IMR-90 (cell line): ENCODE results near the gene SCTR. TPM values are rescaled to one million over a fixed set of nuclear protein-coding genes. Genes with fewer than 3 reads are reported as not detected.

Experiments used
- ATAC-seq: fragments of 200-7000 bp; cut with Tn5 transposase; 2 replicates; pipeline ENCODE4 v1.9.1; 2020; ENCODE audit warnings: low read depth, mild to moderate bottlenecking, moderate library complexity
- BruUV-seq: library from RNA; stranded (reverse); fragments of 400-500 nt; replicated peaks from 2 replicates; lab custom pipeline; 2021; lab: Mats Ljungman, UMichigan
- CTCF ChIA-PET: fragments of 300-600 bp; formaldehyde crosslinking; extraction: SDS; loops from one replicate; lab custom pipeline; 2021; ENCODE audit warnings: antibody characterized with exemption; lab: Yijun Ruan, JAX
- POLR2A ChIA-PET: fragments of 300-600 bp; sonication (Branson Sonifier 250); formaldehyde crosslinking; loops from one replicate; lab custom pipeline; 2022; ENCODE audit warnings: antibody characterized with exemption; ENCODE audit not compliant: unreplicated experiment; lab: Charles Lee
- DNase-seq: peaks from one replicate; pipeline ENCODE4 v3.0.0; 2013
- H2AFZ ChIP-seq: replicated peaks from 2 replicates; pipeline ENCODE3; 2013; ENCODE audit warnings: low read length, mild to moderate bottlenecking; ENCODE audit not compliant: poor library complexity
- H2AK5ac ChIP-seq: 2 replicates; pipeline ENCODE4 v1.6.1; 2013; ENCODE audit warnings: low read depth, low read length, inconsistent platforms
- H2AK9ac ChIP-seq: replicated peaks from 2 replicates; pipeline ENCODE3; 2013; ENCODE audit warnings: mild to moderate bottlenecking, low read depth, low read length, moderate library complexity; ENCODE audit not compliant: poor library complexity
- H2BK120ac ChIP-seq: 2 replicates; pipeline ENCODE4 v1.6.1; 2013; ENCODE audit warnings: low read depth, low read length, inconsistent platforms
- H2BK15ac ChIP-seq: 3 replicates; pipeline ENCODE4 v1.6.1; 2013; ENCODE audit warnings: low read depth, low read length, inconsistent platforms
- H2BK20ac ChIP-seq: 2 replicates; pipeline ENCODE4 v1.6.1; 2013; ENCODE audit warnings: low read depth, mild to moderate bottlenecking, inconsistent platforms, low read length, moderate library complexity
- H2BK5ac ChIP-seq: 2 replicates; pipeline ENCODE4 v1.6.1; 2013; ENCODE audit warnings: mild to moderate bottlenecking, low read depth, low read length, inconsistent platforms; ENCODE audit not compliant: poor library complexity, severe bottlenecking
- H3K14ac ChIP-seq: replicated peaks from 2 replicates; pipeline ENCODE4 v1.6.1; 2013; ENCODE audit warnings: low read depth, low read length, inconsistent platforms
- H3K18ac ChIP-seq: 2 replicates; pipeline ENCODE4 v1.6.1; 2013; ENCODE audit warnings: low read depth, low read length, control low read depth
- H3K23ac ChIP-seq: 2 replicates; pipeline ENCODE4 v1.6.1; 2013; ENCODE audit warnings: low read depth, low read length, inconsistent platforms
- H3K27ac ChIP-seq: 2 replicates; pipeline ENCODE4 v1.5.1; 2013; ENCODE audit warnings: mild to moderate bottlenecking, control low read depth, low read length; ENCODE audit not compliant: insufficient read depth
- H3K27me3 ChIP-seq: 2 replicates; pipeline ENCODE4 v1.6.1; 2013; ENCODE audit warnings: low read length; ENCODE audit not compliant: control insufficient read depth, insufficient read depth
- H3K36me3 ChIP-seq: 2 replicates; pipeline ENCODE4 v1.6.1; 2013; ENCODE audit warnings: low read length, mixed read lengths; ENCODE audit not compliant: control insufficient read depth, insufficient read depth
- H3K4ac ChIP-seq: 2 replicates; pipeline ENCODE4 v1.6.1; 2013; ENCODE audit warnings: low read depth, low read length, inconsistent platforms
- H3K4me1 ChIP-seq: 2 replicates; pipeline ENCODE4 v1.6.1; 2013; ENCODE audit warnings: low read length, mixed read lengths; ENCODE audit not compliant: control insufficient read depth, insufficient read depth
- H3K4me2 ChIP-seq: 2 replicates; pipeline ENCODE4 v1.6.1; 2013; ENCODE audit warnings: low read depth, mild to moderate bottlenecking, control low read depth, low read length, moderate library complexity
- H3K4me3 ChIP-seq: 2 replicates; pipeline ENCODE4 v1.5.1; 2013; ENCODE audit warnings: low read depth, mild to moderate bottlenecking, control low read depth, low read length, moderate library complexity; ENCODE audit not compliant: insufficient read depth
- H3K56ac ChIP-seq: 2 replicates; pipeline ENCODE4 v1.6.1; 2013; ENCODE audit warnings: low read length, inconsistent platforms; ENCODE audit not compliant: insufficient read depth; ENCODE audit errors: extremely low read depth
- H3K79me1 ChIP-seq, 2 experiments: 2 replicates each; pipeline ENCODE4 v1.6.1; 2013; ENCODE audit warnings: low read length in 2 of 2, inconsistent platforms in 1 of 2, low read depth in 1 of 2
- H3K9ac ChIP-seq: 2 replicates; pipeline ENCODE4 v1.6.1; 2013; ENCODE audit warnings: low read depth, low read length, control low read depth
- H3K9me1 ChIP-seq: 2 replicates; pipeline ENCODE4 v1.6.1; 2013; ENCODE audit warnings: low read length, inconsistent platforms; ENCODE audit not compliant: insufficient read depth
- H3K9me3 ChIP-seq: 2 replicates; pipeline ENCODE4 v1.6.1; 2013; ENCODE audit warnings: low read length; ENCODE audit not compliant: control insufficient read depth, insufficient read depth
- H4K20me1 ChIP-seq: 2 replicates; pipeline ENCODE4 v1.6.1; 2013; ENCODE audit warnings: low read length, inconsistent platforms; ENCODE audit not compliant: insufficient read depth
- H4K5ac ChIP-seq: 2 replicates; pipeline ENCODE4 v1.6.1; 2013; ENCODE audit warnings: mild to moderate bottlenecking, low read depth, low read length, control low read depth
- H4K8ac ChIP-seq, 2 experiments: 2 replicates each; pipeline ENCODE4 v1.6.1; 2013; ENCODE audit warnings: low read depth in 2 of 2, low read length in 2 of 2, control low read depth in 1 of 2, inconsistent platforms in 1 of 2
- H4K91ac ChIP-seq: 2 replicates; pipeline ENCODE4 v1.6.1; 2013; ENCODE audit warnings: low read depth, low read length, inconsistent platforms; ENCODE audit not compliant: insufficient read depth
- CHD1 ChIP-seq: IDR thresholded peaks from 2 replicates; pipeline ENCODE4 v1.6.1; 2012; ENCODE audit warnings: low read depth, low read length, improper control_type of control experiment
- CTCF ChIP-seq: conservative IDR thresholded peaks from 2 replicates; pipeline ENCODE4 v1.5.1; 2012; ENCODE audit warnings: mild to moderate bottlenecking, low read depth, low read length, improper control_type of control experiment
- ELK1 ChIP-seq: fragments of 150-350 bp; IDR thresholded peaks from 2 replicates; pipeline ENCODE4 v1.6.1; 2016; ENCODE audit warnings: low read depth, mild to moderate bottlenecking, low read length, moderate library complexity, borderline replicate concordance
- MAZ ChIP-seq: IDR thresholded peaks from 2 replicates; pipeline ENCODE4 v1.6.1; 2012; ENCODE audit warnings: low read depth, mild to moderate bottlenecking, low read length, improper control_type of control experiment, moderate library complexity, borderline replicate concordance
- RCOR1 ChIP-seq: IDR thresholded peaks from 2 replicates; pipeline ENCODE4 v1.6.1; 2012; ENCODE audit warnings: mild to moderate bottlenecking, low read length, improper control_type of control experiment; ENCODE audit not compliant: insufficient replicate concordance
- RFX5 ChIP-seq: IDR thresholded peaks from 2 replicates; pipeline ENCODE4 v1.8.0; 2012; ENCODE audit warnings: low read depth, mild to moderate bottlenecking, low read length, moderate library complexity
- WGBS, 2 experiments: methylation state at CpG; one replicate each; pipeline versions ENCODE4 v1.1.5 to v1.1.7; 2013; ENCODE audit warnings: missing lambda C conversion rate in 2 of 2; ENCODE audit not compliant: insufficient read length in 1 of 2; ENCODE audit errors: extremely low coverage in 2 of 2; 5-methylcytosine and 5-hydroxymethylcytosine counted together
- dilution Hi-C: fragments of 300-500 bp; cut with HindIII; formaldehyde crosslinking; loops from one replicate; pipeline ENCODE4 v1.14.3; 2018; ENCODE audit warnings: low sequenced_read_pairs; ENCODE audit not compliant: unreplicated experiment
- in situ Hi-C: fragments of 300-500 bp; cut with MboI; formaldehyde crosslinking; loops from 3 replicates; pipeline ENCODE4 v1.14.3; 2019; ENCODE audit warnings: low sequenced_read_pairs, inconsistent platforms, mixed read lengths
- intact Hi-C: fragments of 100-400 bp; cut with micrococcal nuclease; formaldehyde crosslinking; loops from 2 replicates; pipeline ENCODE4 v1.10.0; 2022
- polyA plus RNA-seq, 3 experiments: library from polyadenylated mRNA; depleted of rRNA; stranded (reverse); fragments of >200 nt; gene quantifications; 2 replicates each; pipeline ENCODE4 v1.2.3, GENCODE V29; 2012; ENCODE audit warnings: low replicate concordance in 1 of 3
- total RNA-seq: library from RNA; depleted of rRNA; stranded (reverse); fragments of >200 nt; gene quantifications from 2 replicates; pipeline ENCODE4 v1.2.3, GENCODE V29; 2012

Gene SCTR
- total and polyA plus RNA-seq, 2 of the 4 experiments (the other 2 are of a cell fraction): not detected

GRCh38 chr2:119553687-119554344, 29.5 kb upstream of the SCTR start:
- no peak overlapping the region for H3K4ac ChIP-seq
- no peak overlapping the region for H3K14ac ChIP-seq
- intact Hi-C loops (no loop called here), in situ Hi-C loops (no loop called here), dilution Hi-C loops (no loop called here)
- no peaks in the 10 kb centered on the region for H3K9me3 ChIP-seq
- H2AFZ ChIP-seq: no peak overlapping the region
- no peak overlapping the region for H3K23ac ChIP-seq
- H3K4me2 ChIP-seq: no peak overlapping the region
- no peak overlapping the region for H2AK9ac ChIP-seq
- H2BK120ac ChIP-seq: no peak overlapping the region
- no peak overlapping the region for H4K8ac ChIP-seq
- H4K5ac ChIP-seq: no peak overlapping the region
- no peak overlapping the region for H2BK5ac ChIP-seq
- no peak overlapping the region for H3K9ac ChIP-seq
- H3K27me3 ChIP-seq: no peaks in the 10 kb centered on the region
- ChIA-PET POLR2A (no interaction called here), CTCF (no interaction called here)
- no peaks in the 10 kb centered on the region for H4K20me1 ChIP-seq
- no peak overlapping the region for H3K18ac ChIP-seq
- H3K79me1 ChIP-seq: no peaks in the 10 kb centered on the region
- TF ChIP-seq ELK1 (no peak), CHD1 (no peak), MAZ (no peak), RCOR1 (no peak), CTCF (no peak), RFX5 (no peak)
- H3K9me1 ChIP-seq: no peaks in the 10 kb centered on the region
- ATAC-seq (no peak), DNase-seq (no peak)
- H2AK5ac ChIP-seq: no peak overlapping the region
- H2BK20ac ChIP-seq: no peak overlapping the region
- H3K36me3 ChIP-seq: no peaks in the 10 kb centered on the region
- no peak overlapping the region for H4K91ac ChIP-seq
- no peak overlapping the region for H3K4me3 ChIP-seq
- no peak overlapping the region for H2BK15ac ChIP-seq
- no CpG with 5 or more reads among the region's 7 CpGs for WGBS, 2 experiments
- no TSS peak for BruUV-seq
- no peak overlapping the region for H3K27ac ChIP-seq
- H3K56ac ChIP-seq: no peak overlapping the region
- no peaks in the 10 kb centered on the region for H3K4me1 ChIP-seq
